Erythroblast (primary cell): ENCODE results near the gene SNX25.

Experiments used
- DNase-seq, 2 experiments: peaks; one replicate each; lab custom pipeline; 2025; lab: John Stamatoyannopoulos, UW
- GATA1 ChIP-seq: IDR thresholded peaks from 2 replicates; pipeline ENCODE4 v1.6.1; 2011; ENCODE audit warnings: low read depth, mild to moderate bottlenecking, control low read depth, low read length, moderate library complexity
- POLR2A ChIP-seq: IDR thresholded peaks from 2 replicates; pipeline ENCODE4 v1.6.1; 2011; ENCODE audit warnings: mild to moderate bottlenecking, low read length

SNX25 gene

GRCh38 chr4:185209031-185209851 is at the start of gene SNX25:
TSS of gene SNX25 (plus strand) at chr4:185209598. CDS start at chr4:185209827, 229 bp downstream.
- DNase-seq: peak; percentile 86 to 91
- TF ChIP-seq GATA1 (no peak), POLR2A (peak; percentile 67)

- TF ChIP-seq POLR2A (no peak), GATA1 (no peak)
- DNase-seq: no peak
These were observed 43.8 kb upstream of the SNX25 start for GRCh38 chr4:185165605-185166063.

- no peak for TF ChIP-seq POLR2A
- TF ChIP-seq GATA1: no peak
- peak; percentile 48 to 53 for DNase-seq
These were observed 42.2 kb upstream of the SNX25 start for GRCh38 chr4:185167234-185167633.

GRCh38 chr4:185171373-185172071 is 37.9 kb upstream of the SNX25 start:
- TF ChIP-seq POLR2A (no peak), GATA1 (no peak)
- DNase-seq: no peak

GRCh38 chr4:185179488-185179887 is 29.9 kb upstream of the SNX25 start:
- DNase-seq: no peak
- TF ChIP-seq POLR2A (no peak), GATA1 (no peak)

GRCh38 chr4:185182239-185182638 is 27.2 kb upstream of the SNX25 start:
- TF ChIP-seq POLR2A: no peak
- TF ChIP-seq GATA1: no peak
- no peak for DNase-seq

GRCh38 chr4:185183622-185184281 is 25.6 kb upstream of the SNX25 start:
- peak; percentile 90 to 94 for DNase-seq

GRCh38 chr4:185186769-185187168 is 22.6 kb upstream of the SNX25 start:
- TF ChIP-seq POLR2A (no peak), GATA1 (no peak)

More at GRCh38 chr4:185183622-185184281, 25.6 kb upstream of the SNX25 start:
- no peak for TF ChIP-seq GATA1
- TF ChIP-seq POLR2A: no peak

GRCh38 chr4:185189606-185190305 is 19.6 kb upstream of the SNX25 start:
- no peak for TF ChIP-seq POLR2A
- no peak for TF ChIP-seq GATA1

More at GRCh38 chr4:185186769-185187168, 22.6 kb upstream of the SNX25 start:
- no peak for DNase-seq

GRCh38 chr4:185190306-185190856 is 19.0 kb upstream of the SNX25 start:
- TF ChIP-seq POLR2A (peak; percentile 24), GATA1 (no peak)
- DNase-seq: peak; percentile 81 to 87

More at GRCh38 chr4:185189606-185190305, 19.6 kb upstream of the SNX25 start:
- peak; percentile 63 to 68 for DNase-seq

GRCh38 chr4:185192059-185192458 is 17.3 kb upstream of the SNX25 start:
- no peak for DNase-seq
- TF ChIP-seq GATA1 (no peak), POLR2A (no peak)

GRCh38 chr4:185194924-185195888 is 14.2 kb upstream of the SNX25 start:
- no peak for DNase-seq
- TF ChIP-seq POLR2A (no peak), GATA1 (no peak)
